Spleen (tissue), 11 donors: ENCODE results near the gene SORCS2. TPM values are rescaled to one million over a fixed set of nuclear protein-coding genes. Genes with fewer than 3 reads are reported as not detected.
A peak's percentile ranks its signal among the peaks of the same experiment; 100 is the strongest.

ENCODE experiments used
- DNase-seq: peaks from one replicate; pipeline ENCODE4 v3.0.0-alpha.2; 2020
- H3K27ac ChIP-seq, 8 donors: fragments of 200-600 bp; sonication (generic) in 7 of 8; 1 replicate in 4 of 8; 2 replicates in 4 of 8; pipeline versions ENCODE4 v1.5.0 to v1.8.0; 2016 to 2021; ENCODE audit warnings: inconsistent platforms in 4 of 8, mild to moderate bottlenecking in 4 of 8, moderate library complexity in 1 of 8
- H3K27me3 ChIP-seq, 7 donors: fragments of 200-600 bp; sonication (generic) in 6 of 7; replicated peaks in 1 of 7; 1 replicate in 4 of 7; 2 replicates in 3 of 7; pipeline versions ENCODE4 v1.5.0 to v1.8.0; 2016 to 2021; ENCODE audit warnings: inconsistent platforms in 3 of 7, mild to moderate bottlenecking in 1 of 7
- H3K36me3 ChIP-seq, 6 donors: fragments of 200-600 bp; sonication (generic) in 5 of 6; 1 replicate in 4 of 6; 2 replicates in 2 of 6; pipeline versions ENCODE4 v1.5.0 to v1.8.0; 2016 to 2021; ENCODE audit warnings: inconsistent platforms in 2 of 6
- H3K4me1 ChIP-seq, 6 donors: fragments of 200-600 bp; sonication (generic) in 5 of 6; 1 replicate in 3 of 6; 2 replicates in 3 of 6; pipeline versions ENCODE4 v1.5.0 to v1.8.0; 2016 to 2021; ENCODE audit warnings: inconsistent platforms in 3 of 6
- H3K4me3 ChIP-seq, 8 donors: fragments of 200-600 bp; sonication (generic) in 7 of 8; 1 replicate in 4 of 8; 2 replicates in 4 of 8; pipeline versions ENCODE4 v1.5.0 to v1.8.0; 2016 to 2021; ENCODE audit warnings: inconsistent platforms in 4 of 8, mild to moderate bottlenecking in 4 of 8, moderate library complexity in 2 of 8
- H3K9me3 ChIP-seq, 8 donors: fragments of 200-600 bp; sonication (generic) in 7 of 8; 1 replicate in 4 of 8; 2 replicates in 4 of 8; pipeline versions ENCODE4 v1.5.0 to v1.8.0; 2016 to 2021; ENCODE audit warnings: inconsistent platforms in 4 of 8
- POLR2A ChIP-seq, 3 donors: fragments of 450-650 bp; IDR thresholded peaks; one replicate each; pipeline ENCODE4 v1.5.1; 2017; ENCODE audit warnings: antibody characterized with exemption in 3 of 3, mild to moderate bottlenecking in 1 of 3
- POLR2AphosphoS5 ChIP-seq, 3 donors: sonication (generic); formaldehyde crosslinking; IDR thresholded peaks; one replicate each; pipeline ENCODE4 v1.5.1; 2017; ENCODE audit warnings: antibody characterized with exemption in 3 of 3
- WGBS, 5 donors: extraction: QIAGEN DNeasy Blood & Tissue Kit in 3 of 5; methylation state at CpG; one replicate each; pipeline versions ENCODE4 v1.1.5 to v1.1.7; 2013 to 2018; 5-methylcytosine and 5-hydroxymethylcytosine counted together
- intact Hi-C: fragments of 100-400 bp; cut with DNase I; formaldehyde crosslinking; loops from one replicate; pipeline ENCODE4 v1.15.0; 2023; ENCODE audit warnings: low total_unique reads
- polyA plus RNA-seq, 3 donors: library from polyadenylated mRNA; stranded (reverse); fragments of 200-250 nt; gene quantifications; one replicate each; pipeline ENCODE4 v1.2.1, GENCODE V29; 2013
- total RNA-seq, 7 donors: library from RNA; depleted of rRNA in 3 of 7; stranded (reverse); fragments of >200 nt in 3 of 7; fragmentation: NEBNext Ultra II Directional in 4 of 7; extraction: Animal tissue kit (Norgen Biotek cat#: 25700) in 4 of 7; gene quantifications; one replicate each; pipeline versions ENCODE4 v1.1.0 to v1.2.1, GENCODE V29; 2016 to 2021
- TF ChIP-seq, protein P1 (sequence below), 11 experiments: fragments of 200-600 bp in 7 of 11; fragments of 450-650 bp in 4 of 11; sonication (generic) in 4 of 11; IDR thresholded peaks in 8 of 11; conservative IDR thresholded peaks in 3 of 11; 1 replicate in 7 of 11; 2 replicates in 4 of 11; pipeline versions ENCODE4 v1.4.0 to v1.8.0; 2016 to 2021; ENCODE audit warnings: antibody characterized with exemption in 11 of 11, inconsistent platforms in 4 of 11, mild to moderate bottlenecking in 1 of 11
- donor health status: healthy with polysubstance abuse.
- donor health status: DM: no; HTN: no; CAD: no; lungs with moderate emphysema.
- donor health status: DM: no; HTN: no; CAD: no.
- donor health status: Bipolar disorder and iron deficiency.
- donor health status: healthy.
- donor health status: DM: no; HTN: no; CAD: no.
- donor health status: DM: yes; HTN: yes; CAD: no.

SORCS2 gene
- total and polyA plus RNA-seq, 10 donors: 0.33 to 1.6 (median 0.60) TPM

DNA sequence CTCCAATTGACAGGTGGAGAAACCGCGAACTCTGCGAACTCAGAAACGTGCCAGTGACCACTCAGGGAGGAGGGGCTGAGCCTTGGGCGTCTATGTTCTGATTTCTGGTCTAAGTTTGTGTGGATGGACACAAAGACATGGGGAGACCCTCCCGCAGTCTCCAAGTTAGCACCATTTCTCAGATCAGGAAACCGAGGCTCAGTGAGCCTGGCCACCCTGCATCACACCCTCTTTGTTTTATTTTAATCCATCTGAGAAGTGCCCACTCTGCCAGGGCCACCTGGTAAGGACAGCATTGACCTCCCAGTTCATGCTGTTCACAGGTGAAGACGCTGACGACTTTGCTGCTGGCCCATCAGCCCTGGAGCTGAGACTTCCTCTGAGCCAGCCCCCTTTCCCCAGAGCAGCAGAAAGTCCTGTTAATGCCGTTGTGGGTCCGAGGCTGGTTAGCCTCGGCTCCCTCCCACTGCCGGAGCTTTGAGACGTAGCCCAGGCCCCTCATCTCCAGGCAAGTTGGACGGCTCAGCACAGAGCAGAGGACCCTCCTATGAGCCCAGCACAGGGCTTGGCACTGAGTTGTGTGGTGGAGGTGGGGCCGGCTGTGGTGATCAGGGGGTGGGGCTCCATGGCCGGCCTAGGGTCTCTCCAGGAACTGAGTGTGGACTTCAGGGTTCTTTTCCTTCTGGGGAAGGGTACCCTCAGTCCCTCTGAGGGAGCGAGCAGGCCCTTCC lies 198.7 kb downstream of the SORCS2 start:
- no peak overlapping the region for H3K27ac ChIP-seq
- peak; percentile 54 for DNase-seq
- peaks cover 0 to 52% (median 0%) of the 10 kb centered on the region in 7 donors for H3K27me3 ChIP-seq
- H3K36me3 ChIP-seq: no peaks in the 10 kb centered on the region
- no peaks in the 10 kb centered on the region for H3K9me3 ChIP-seq
- H3K4me3 ChIP-seq: no peak overlapping the region
- intact Hi-C loops: no loop called here
- no peaks in the 10 kb centered on the region for H3K4me1 ChIP-seq
- TF ChIP-seq, protein P1, sequence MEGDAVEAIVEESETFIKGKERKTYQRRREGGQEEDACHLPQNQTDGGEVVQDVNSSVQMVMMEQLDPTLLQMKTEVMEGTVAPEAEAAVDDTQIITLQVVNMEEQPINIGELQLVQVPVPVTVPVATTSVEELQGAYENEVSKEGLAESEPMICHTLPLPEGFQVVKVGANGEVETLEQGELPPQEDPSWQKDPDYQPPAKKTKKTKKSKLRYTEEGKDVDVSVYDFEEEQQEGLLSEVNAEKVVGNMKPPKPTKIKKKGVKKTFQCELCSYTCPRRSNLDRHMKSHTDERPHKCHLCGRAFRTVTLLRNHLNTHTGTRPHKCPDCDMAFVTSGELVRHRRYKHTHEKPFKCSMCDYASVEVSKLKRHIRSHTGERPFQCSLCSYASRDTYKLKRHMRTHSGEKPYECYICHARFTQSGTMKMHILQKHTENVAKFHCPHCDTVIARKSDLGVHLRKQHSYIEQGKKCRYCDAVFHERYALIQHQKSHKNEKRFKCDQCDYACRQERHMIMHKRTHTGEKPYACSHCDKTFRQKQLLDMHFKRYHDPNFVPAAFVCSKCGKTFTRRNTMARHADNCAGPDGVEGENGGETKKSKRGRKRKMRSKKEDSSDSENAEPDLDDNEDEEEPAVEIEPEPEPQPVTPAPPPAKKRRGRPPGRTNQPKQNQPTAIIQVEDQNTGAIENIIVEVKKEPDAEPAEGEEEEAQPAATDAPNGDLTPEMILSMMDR (IDR thresholded peaks at IDR 0.05 in 8 of 11, conservative IDR thresholded peaks at IDR 0.05 in 3 of 11): no peak
- no peak for TF ChIP-seq POLR2AphosphoS5 (IDR thresholded peaks at IDR 0.05)
- no peak for TF ChIP-seq POLR2A (IDR thresholded peaks at IDR 0.05)
- WGBS, 5 donors: 69 to 79% (median 74%) methylated on average over 16 to 18 of the region's 18 CpGs

DNA sequence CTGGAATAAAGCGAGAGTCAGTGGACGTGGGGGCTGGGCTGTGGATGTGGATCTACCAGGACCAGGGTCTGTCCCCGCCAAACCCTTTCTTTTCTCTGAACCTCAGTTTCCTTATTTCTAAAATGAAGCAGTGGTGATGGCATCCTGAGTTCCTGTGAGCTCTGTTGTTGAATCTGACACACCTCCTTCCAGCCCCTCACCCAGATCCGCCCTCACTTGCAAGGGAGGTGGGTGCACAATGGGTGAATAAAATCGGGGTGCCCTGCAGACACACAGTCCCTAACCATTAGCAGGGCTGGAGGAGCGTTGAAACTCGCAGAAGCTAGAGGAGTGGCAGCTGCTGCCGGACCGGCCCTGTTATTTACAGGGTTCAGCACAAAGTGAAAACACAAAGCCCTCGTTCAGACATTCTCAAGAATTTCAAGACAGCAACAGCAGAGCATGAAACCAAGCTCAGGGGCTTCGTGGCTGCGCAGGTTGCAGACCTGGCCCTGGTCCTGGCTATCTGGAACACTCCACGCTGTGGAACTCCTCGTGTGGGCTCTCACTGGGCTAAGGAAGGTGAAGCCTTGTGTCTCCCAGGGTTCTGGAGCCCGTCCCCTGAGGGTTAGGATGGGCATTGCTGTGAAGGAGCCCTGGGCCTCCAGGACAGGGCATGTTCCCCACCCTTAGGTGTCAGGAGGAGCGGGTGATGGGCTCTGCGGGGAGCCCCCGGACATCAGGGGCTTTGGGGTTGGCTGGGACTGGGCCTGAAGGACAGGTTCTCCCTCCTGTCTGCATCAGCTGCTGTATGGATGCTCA lies 199.5 kb downstream of the SORCS2 start:
- H3K4me3 ChIP-seq: no peak overlapping the region
- peak; percentile 34 for DNase-seq
- H3K36me3 ChIP-seq: no peaks in the 10 kb centered on the region
- TF ChIP-seq, protein P1 (IDR thresholded peaks at IDR 0.05 in 8 of 11, conservative IDR thresholded peaks at IDR 0.05 in 3 of 11): no peak
- no peak for TF ChIP-seq POLR2AphosphoS5 (IDR thresholded peaks at IDR 0.05)
- TF ChIP-seq POLR2A (IDR thresholded peaks at IDR 0.05): no peak
- 71 to 82% (median 77%) methylated on average over 13 to 18 of the region's 18 CpGs for WGBS, 5 donors
- no peaks in the 10 kb centered on the region for H3K9me3 ChIP-seq
- H3K27ac ChIP-seq: no peak overlapping the region
- peaks cover 0 to 57% (median 0%) of the 10 kb centered on the region in 7 donors for H3K27me3 ChIP-seq
- no peaks in the 10 kb centered on the region for H3K4me1 ChIP-seq
- intact Hi-C loops: no loop called here

DNA sequence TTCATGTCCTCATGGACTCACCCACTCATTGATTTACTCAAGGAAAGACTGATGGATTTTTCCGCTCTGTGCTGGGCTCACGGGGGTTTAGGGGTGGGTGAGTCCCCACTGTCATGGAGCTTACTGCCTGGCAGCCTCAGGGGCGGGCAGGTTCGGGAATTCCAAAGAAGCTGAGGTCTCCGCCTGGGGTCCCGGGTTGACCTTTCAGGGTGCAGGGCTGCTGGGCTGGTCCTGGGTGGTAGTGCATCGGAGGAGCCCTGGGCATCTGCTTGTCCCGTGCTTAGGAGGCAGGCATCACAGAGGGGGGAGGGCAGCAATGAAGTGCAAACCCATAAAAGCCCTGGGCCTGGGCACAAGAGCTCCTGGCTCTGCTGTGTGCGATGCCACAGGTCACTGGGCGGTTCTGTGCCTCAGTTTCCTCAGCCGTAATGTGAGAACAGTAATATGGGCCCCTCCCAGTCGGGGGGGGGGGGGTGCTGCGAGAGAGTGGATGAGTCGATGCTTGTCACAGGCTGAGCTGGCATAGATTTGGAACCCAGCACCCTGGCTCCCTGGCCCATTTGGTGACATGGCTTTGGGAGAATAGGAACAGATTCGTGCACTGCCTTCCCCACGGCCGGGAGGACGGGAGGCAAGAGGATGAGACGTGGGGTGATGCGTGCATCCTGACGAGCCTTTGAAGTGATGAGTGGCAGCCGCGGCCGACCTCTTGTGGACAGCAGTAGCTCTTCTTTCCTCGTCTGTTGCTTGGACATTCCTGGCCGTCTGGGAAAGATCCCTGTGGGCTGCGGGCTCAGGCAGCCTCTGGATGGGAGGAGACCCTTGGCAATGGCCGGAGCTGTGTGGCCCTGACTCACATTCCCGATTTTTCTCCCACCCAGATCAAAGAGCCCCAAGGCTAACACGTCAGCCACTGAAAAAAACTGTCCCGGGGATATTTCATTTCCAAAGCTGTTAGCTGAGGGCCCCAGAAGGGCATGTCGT lies 200.4 kb downstream of the SORCS2 start:
- Histone ChIP-seq H3K36me3 (no peaks in the 10 kb centered on the region), H3K27me3 (peaks cover 0 to 66% (median 0%) of the 10 kb centered on the region in 7 donors), H3K27ac (no peak overlapping the region), H3K9me3 (no peaks in the 10 kb centered on the region), H3K4me1 (no peaks in the 10 kb centered on the region), H3K4me3 (no peak overlapping the region)
- peak; percentile 54 for DNase-seq
- intact Hi-C loops: no loop called here
- WGBS, 5 donors: 59 to 65% (median 64%) methylated on average over 29 to 32 of the region's 32 CpGs
- no peak for TF ChIP-seq POLR2A (IDR thresholded peaks at IDR 0.05)
- TF ChIP-seq, protein P1 (IDR thresholded peaks at IDR 0.05 in 8 of 11, conservative IDR thresholded peaks at IDR 0.05 in 3 of 11): no peak
- no peak for TF ChIP-seq POLR2AphosphoS5 (IDR thresholded peaks at IDR 0.05)
